Measurements from ENCODE around the gene XKR3.
"Not testable (repeated sequence)": the region's sequence is repeated elsewhere in the genome, so short reads cannot be mapped to it uniquely, and the experiment has no call there.

The XKR3 gene

GRCh38 chr22:16807109-16807508 lies 18.1 kb downstream of the XKR3 start:
- in situ Hi-C loops (cut with HindIII; ENCODE audit: low sequenced_read_pairs) = no loop called here

DNA sequence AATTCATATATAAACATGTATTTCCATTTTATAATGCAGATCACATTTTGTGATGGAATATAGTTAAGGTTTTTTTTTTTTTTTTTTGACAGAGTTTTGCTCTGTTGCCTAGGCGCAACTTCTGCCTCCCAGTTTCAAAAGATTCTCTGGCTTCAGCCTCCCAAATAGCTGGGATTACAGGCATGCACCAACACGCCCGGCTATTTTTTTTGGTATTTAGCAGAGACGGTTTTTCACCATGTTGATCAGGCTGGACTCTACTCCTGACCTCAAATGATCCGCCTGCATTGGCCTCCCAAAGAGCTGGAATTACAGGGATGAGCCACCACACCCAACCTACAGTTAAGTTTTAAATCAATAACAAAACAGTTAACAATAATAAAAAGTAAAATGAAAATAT lies 18.8 kb downstream of the XKR3 start:
- in situ Hi-C loops (cut with HindIII; ENCODE audit: low sequenced_read_pairs) = no loop called here

- in situ Hi-C loops (cut with HindIII; ENCODE audit: low sequenced_read_pairs) = no loop called here
Measured at GRCh38 chr22:16804882-16805281, 20.3 kb downstream of the XKR3 start.

DNA sequence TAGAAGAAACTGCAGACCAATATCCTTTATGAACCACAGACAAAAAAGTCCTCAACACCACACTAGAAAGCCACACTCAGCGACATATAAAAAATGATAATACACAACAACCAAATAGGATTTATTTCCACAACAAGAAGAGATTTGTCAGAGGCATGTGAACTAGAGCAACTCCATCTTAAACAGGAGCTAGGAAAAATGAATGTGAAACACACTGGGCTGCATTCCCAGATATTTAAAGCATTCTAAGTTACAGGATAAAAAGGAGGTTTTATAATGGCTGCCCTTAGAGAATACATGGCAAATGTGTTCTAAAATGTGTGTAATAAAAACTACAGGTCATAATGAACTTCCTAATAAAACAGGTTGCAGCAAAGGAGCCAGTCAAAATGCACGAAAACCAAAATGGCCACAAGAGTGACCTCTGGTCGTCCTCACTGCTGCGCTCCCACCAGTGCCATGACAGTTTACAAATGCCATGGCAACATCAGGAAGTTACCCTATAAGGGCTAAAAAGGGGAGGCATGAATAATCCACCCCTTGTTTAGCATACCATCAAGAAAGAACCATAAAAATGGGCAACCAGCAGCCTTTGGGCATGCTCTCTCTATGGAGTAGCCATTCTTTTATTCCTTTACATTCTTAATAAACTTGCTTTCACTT lies 21.8 kb downstream of the XKR3 start:
- in situ Hi-C loops (cut with HindIII; ENCODE audit: low sequenced_read_pairs) = no loop called here

DNA sequence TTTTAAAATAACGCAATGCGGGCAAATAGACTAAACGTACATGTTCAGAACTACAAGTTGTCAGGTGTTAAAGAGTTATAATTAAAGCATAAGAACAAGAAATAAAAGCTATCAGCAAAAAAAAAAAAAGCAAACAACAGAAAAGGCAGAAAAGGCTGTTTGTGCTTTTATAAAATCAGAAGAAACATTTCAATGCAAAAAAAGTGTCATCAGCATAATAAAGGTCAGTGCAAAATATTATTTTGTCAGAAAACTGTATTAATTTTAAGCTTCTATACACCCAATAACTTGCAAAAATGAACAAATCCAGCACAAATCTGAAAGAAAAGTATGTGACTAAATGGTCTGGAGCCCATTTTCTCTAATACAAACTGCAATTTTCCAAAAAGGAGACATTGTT lies 23.6 kb downstream of the XKR3 start:
- in situ Hi-C loops (cut with HindIII; ENCODE audit: low sequenced_read_pairs) = no loop called here

DNA sequence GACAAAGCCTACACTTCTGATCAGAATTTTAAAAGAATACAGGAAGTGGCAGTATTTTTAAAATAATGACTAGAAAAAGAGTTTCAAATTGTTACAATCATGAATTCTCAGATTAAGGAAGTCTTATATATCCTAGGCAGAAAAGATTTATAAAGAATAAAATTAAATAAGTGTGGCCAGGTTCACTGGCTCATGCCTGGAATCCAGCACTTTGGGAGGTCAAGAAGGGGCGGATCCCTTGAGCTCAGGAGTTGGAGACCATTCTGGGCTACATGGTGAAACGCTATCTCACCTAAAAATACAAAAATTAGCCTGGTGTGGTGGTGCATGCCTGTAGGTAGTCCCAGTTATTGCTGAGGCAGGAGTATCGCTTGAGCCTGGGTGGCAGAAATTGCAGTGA lies 24.1 kb downstream of the XKR3 start:
- in situ Hi-C loops (cut with HindIII; ENCODE audit: low sequenced_read_pairs) = no loop called here

DNA sequence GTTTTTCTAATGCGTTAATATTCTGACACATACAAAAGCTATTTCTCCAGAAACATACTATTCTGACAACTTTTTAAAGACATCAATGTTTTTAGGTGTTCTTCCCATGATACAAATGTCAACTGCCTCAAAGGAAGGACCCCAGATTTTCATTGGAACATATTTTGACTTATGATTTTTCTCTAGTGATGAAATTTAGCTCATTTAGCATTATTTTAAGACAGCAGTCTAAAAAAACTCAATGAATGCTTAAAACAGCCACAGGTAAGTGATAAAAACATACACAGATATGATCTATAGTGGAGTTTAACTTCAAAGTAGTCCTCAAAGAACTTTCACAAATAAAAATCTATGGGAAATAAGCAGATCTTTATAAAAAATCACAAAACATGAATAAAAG lies 24.9 kb downstream of the XKR3 start:
- in situ Hi-C loops (cut with HindIII; ENCODE audit: low sequenced_read_pairs) = no loop called here

- in situ Hi-C loops (cut with HindIII; ENCODE audit: low sequenced_read_pairs) = not testable (repeated sequence)
Measured at GRCh38 chr22:16795504-16795903, 29.7 kb downstream of the XKR3 start.

GRCh38 chr22:16793831-16794230 lies 31.4 kb downstream of the XKR3 start:
- in situ Hi-C loops (cut with HindIII; ENCODE audit: low sequenced_read_pairs) = no loop called here

DNA sequence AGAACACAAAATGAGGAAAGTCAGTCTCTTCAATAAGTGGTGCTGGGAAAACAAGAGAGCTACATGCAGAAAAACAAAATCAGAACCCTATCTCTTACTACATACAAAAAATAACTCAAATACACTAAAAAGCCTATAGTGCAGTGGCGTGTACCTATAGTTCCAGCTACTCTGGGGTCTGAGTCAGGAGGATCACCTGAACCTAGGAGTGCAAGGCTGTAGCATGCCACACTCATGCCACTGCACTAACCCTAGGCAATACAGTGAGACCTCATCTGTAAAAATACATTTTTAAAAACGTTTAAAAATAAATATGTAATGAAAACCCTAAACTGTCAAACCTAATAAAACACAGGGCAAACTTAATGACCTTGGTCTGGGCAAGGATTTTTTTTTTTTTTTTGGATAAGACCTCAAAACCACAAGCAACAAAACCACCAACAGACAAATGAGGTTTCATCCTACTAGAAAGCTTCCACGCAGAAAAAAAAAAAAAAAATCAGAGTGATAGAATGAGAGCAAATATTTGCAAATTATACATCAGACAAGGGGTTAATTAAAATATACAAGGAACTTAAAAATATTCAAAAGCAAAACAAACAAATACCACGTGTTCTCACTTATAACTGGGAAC lies 35.2 kb downstream of the XKR3 start:
- in situ Hi-C loops (cut with HindIII; ENCODE audit: low sequenced_read_pairs) = no loop called here

- in situ Hi-C loops (cut with HindIII; ENCODE audit: low sequenced_read_pairs) = no loop called here
Measured at GRCh38 chr22:16783930-16784354, 41.3 kb downstream of the XKR3 start.

DNA sequence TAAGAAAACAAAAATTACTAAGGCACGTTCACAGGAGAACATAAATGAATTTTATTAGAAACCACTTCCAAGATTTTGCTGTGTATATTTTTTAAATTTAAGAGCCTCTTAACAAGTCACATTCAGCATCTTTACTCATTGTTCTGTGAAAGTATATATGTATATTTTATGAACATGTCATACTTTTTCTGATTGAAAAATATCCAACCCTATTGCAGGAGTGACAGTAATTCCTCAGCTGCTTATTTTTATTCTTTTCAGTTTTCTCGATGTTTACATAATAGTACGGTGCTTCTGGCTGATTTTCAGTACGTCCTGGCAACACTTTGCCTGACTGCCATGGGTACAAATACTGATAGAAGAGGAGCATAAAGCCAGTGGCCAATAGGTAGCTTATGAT lies 41.8 kb downstream of the XKR3 start:
- in situ Hi-C loops (cut with HindIII; ENCODE audit: low sequenced_read_pairs) = no loop called here

- in situ Hi-C loops (cut with HindIII; ENCODE audit: low sequenced_read_pairs) = no loop called here
Measured at GRCh38 chr22:16781764-16782329, 43.4 kb downstream of the XKR3 start.

DNA sequence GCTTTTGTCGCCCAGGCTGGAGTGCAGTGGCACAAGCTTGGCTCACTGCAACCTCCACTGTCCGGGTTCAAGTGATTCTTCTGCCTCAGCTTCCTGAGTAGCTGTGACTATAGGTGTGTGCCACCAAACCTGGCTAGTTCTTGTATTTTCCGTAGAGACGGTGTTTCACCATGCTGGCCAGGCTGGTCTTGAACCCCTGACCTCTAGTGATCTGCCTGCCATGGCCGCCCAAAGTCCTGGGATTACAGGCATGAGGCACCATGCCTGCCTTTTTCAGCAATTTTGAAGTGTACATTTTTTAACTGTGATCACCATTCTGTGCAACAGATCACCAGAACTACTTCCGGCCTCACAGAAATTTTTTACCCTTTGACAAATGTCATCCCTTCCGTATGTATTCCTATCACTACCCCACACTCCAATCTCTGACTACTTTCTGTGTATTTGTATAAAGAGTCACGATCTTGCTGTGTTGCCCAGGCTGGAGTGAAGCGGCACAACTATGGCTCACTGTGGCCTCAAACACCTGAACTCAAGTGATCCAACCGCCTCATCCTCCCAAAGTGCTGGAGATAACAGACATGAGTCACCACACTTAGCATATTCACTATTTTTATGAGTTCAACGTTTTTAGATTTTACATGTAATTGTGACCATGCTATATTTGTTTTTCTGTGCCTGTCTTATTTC lies 44.0 kb downstream of the XKR3 start:
- in situ Hi-C loops (cut with HindIII; ENCODE audit: low sequenced_read_pairs) = no loop called here

DNA sequence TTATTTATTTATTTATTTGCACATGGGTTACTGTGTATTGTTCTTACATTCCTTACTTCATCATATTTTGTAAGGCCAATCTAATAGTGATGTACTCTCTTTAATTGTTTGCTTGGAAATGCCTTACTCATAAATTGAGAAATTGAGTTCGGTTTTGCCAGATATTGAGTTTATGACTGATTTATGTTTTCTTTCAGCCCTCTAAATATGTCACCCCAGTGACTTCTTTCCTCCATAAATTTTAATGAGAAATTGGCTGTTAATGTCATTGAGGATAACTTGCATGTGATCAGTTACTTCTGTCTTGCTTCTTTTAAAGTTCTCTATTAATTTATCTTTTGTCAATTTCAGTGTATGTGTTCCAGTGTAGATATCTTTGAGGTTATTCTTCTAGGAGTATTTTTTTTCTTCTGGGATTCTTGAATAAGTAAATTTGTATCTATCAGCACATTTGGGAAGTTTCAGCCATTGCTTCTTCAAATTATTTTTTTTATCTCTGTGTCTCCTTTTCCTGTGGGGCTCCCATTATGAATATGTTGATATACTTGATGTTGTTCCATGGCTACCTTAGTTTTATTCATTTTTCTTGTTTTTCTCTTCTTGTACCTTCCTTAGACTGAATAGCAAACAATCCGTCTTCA lies 47.8 kb downstream of the XKR3 start:
- in situ Hi-C loops (cut with HindIII; ENCODE audit: low sequenced_read_pairs) = no loop called here

DNA sequence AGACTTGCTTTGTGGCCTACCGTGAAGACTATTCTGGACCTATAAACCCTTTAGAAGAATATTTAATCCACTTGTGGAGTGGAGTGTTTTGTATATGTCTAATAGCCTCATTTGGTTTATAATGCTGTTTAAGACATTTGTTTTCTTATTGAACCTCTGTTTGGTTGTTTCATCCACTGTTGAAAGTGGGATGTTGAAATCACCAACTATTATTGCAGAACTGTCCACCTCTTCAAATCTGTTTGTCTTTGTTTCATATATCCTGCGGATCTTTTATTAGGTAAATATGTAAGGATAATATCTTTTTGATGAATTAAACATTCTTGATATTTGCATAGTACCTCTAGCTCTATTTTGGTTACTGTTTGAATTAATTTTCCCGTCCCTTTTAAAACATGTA lies 49.1 kb downstream of the XKR3 start:
- in situ Hi-C loops (cut with HindIII; ENCODE audit: low sequenced_read_pairs) = no loop called here

- in situ Hi-C loops (cut with HindIII; ENCODE audit: low sequenced_read_pairs) = no loop called here
Measured at GRCh38 chr22:16774911-16775500, 50.2 kb downstream of the XKR3 start.

- in situ Hi-C loops (cut with HindIII; ENCODE audit: low sequenced_read_pairs) = not testable (repeated sequence)
Measured at GRCh38 chr22:16771569-16771968, 53.6 kb downstream of the XKR3 start.

DNA sequence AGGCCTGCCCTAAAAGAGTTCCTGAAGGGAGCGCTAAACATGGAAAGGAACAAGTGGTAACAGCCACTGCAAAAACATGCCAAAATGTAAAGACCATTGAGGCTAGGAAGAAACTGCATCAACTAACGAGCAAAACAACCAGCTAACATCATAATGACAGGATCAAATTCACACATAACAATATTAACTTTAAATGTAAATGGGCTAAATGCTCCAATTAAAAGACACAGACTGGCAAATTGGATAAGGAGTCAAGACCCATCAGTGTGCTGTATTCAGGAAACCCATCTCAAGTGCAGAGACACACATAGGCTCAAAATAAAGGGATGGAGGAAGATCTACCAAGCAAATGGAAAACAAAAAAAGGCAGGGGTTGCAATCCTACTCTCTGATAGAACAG lies 57.3 kb downstream of the XKR3 start:
- in situ Hi-C loops (cut with HindIII; ENCODE audit: low sequenced_read_pairs) = not testable (repeated sequence)

- in situ Hi-C loops (cut with HindIII; ENCODE audit: low sequenced_read_pairs) = not testable (repeated sequence)
Measured at GRCh38 chr22:16762224-16762623, 63.0 kb downstream of the XKR3 start.

- in situ Hi-C loops (cut with HindIII; ENCODE audit: low sequenced_read_pairs) = not testable (repeated sequence)
Measured at GRCh38 chr22:16760416-16760815, 64.8 kb downstream of the XKR3 start.
